GM10248 (cell line): ENCODE measurements around the gene C17orf50.

ENCODE experiments used
- CTCF ChIA-PET: fragments of 300-600 bp; sonication (Branson Sonifier 250); formaldehyde crosslinking; extraction: SDS; loops from one replicate; lab custom pipeline; 2021; ENCODE audit warnings: antibody characterized with exemption; lab: Yijun Ruan, JAX
- POLR2A ChIA-PET: fragments of 350-650 bp; sonication (Branson Sonifier 250); formaldehyde crosslinking; extraction: SDS; loops from one replicate; lab custom pipeline; 2020; ENCODE audit warnings: antibody characterized with exemption; lab: Yijun Ruan, JAX
- DNase-seq: peaks from one replicate; pipeline ENCODE4 v3.0.0; 2012; ENCODE audit errors: extremely low spot score
- TF ChIP-seq, protein P1 (sequence below): IDR thresholded peaks from 2 replicates; pipeline ENCODE4 v1.5.1; 2012; ENCODE audit warnings: mild to moderate bottlenecking, low read depth; ENCODE audit errors: extremely low read depth, missing control alignments, control extremely low read depth

The C17orf50 gene

DNA sequence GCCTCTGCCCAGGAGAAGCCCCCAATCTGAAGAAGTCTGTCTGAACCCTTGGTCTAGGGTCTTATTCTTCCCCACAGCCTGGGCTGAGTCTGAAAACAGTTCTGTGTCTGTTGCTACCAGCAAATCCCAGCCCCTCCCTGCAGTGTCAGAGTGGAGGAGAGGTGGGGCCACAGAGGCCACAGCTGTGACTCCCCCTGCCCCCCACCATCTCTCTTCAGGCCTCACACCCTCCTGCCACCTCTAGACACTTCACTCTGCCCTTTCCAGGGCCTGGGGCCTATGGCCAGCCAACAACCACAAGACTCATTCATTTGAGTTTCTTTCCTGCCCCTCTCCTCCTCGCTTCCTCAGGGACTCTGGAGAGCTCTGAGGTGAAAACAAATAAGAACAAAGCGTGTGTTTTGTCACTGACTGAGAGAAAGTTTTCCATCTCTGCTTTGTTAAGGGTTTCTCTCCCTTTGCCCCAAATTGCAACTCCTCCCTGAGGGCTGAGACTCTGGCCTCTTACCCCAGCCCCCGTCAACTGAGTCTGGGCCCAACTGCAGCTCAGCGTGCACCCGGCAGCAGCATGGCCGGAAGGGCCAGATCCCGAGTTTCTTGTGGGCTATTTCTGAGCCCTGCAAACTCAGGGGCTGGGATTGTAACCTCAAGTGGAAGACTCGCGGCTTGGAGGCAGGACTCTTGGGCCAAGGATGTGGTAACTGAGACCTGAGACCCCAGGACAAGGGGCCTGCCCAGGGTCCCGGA, 13.2 kb downstream of the C17orf50 start:
- TF ChIP-seq, protein P1, sequence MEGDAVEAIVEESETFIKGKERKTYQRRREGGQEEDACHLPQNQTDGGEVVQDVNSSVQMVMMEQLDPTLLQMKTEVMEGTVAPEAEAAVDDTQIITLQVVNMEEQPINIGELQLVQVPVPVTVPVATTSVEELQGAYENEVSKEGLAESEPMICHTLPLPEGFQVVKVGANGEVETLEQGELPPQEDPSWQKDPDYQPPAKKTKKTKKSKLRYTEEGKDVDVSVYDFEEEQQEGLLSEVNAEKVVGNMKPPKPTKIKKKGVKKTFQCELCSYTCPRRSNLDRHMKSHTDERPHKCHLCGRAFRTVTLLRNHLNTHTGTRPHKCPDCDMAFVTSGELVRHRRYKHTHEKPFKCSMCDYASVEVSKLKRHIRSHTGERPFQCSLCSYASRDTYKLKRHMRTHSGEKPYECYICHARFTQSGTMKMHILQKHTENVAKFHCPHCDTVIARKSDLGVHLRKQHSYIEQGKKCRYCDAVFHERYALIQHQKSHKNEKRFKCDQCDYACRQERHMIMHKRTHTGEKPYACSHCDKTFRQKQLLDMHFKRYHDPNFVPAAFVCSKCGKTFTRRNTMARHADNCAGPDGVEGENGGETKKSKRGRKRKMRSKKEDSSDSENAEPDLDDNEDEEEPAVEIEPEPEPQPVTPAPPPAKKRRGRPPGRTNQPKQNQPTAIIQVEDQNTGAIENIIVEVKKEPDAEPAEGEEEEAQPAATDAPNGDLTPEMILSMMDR, result no peak
- POLR2A ChIA-PET, result no interaction called here
- DNase-seq, result no peak
- CTCF ChIA-PET, result interaction anchor here (1.7 to 3.7 kb wide), 2 partner anchors 10 to 27 kb away, joined by 4 to 18 read pairs; no protein-coding TSS in a partner anchor

- DNase-seq, result no peak
- ChIA-PET CTCF (interaction anchor here (1.7 to 3.7 kb wide), 2 partner anchors 10 to 27 kb away, joined by 4 to 18 read pairs; no protein-coding TSS in a partner anchor), POLR2A (no interaction called here)
- TF ChIP-seq, protein P1, result no peak
Observed at GRCh38 chr17:35774499-35774898, 13.8 kb downstream of the C17orf50 start.

DNA sequence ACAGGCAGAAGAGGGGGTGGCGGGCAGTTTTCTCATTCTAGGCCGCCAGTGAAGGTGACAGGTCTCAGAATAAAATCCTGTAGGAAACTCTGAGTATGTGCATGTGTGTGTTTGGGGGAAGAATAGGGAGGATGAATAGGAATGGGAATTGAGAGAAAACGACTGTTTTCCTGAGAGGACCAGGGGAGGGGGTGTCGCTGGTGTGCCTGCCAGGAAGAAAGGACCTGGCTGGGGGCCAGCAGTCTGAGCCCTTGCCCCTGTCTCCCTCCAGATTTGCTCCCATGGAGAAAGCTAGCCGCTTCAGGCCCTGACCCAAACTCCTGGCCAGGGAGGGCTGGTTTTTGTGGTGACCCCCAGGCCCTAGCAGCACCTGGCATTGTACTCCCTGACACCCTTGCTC, 14.4 kb downstream of the C17orf50 start:
- DNase-seq, result no peak
- TF ChIP-seq, protein P1, result no peak
- CTCF ChIA-PET, result interaction anchor here (1.0 to 3.7 kb wide), 4 partner anchors 8 to 30 kb away, joined by 3 to 18 read pairs (median 4); no protein-coding TSS in a partner anchor
- POLR2A ChIA-PET, result no interaction called here

- CTCF ChIA-PET, result interaction anchor here (1.0 to 3.7 kb wide), 4 partner anchors 9 to 29 kb away, joined by 3 to 18 read pairs (median 4); no protein-coding TSS in a partner anchor
- POLR2A ChIA-PET, result no interaction called here
- no peak for DNase-seq
- TF ChIP-seq, protein P1, result no peak
Observed at GRCh38 chr17:35775583-35775982, 14.9 kb downstream of the C17orf50 start.

- ChIA-PET POLR2A (no interaction called here), CTCF (interaction anchor here (1.2 to 2.5 kb wide), 5 partner anchors 9 to 26 kb away, joined by 3 to 8 read pairs (median 7); no protein-coding TSS in a partner anchor)
- TF ChIP-seq, protein P1, result no peak
- DNase-seq, result no peak
Observed at GRCh38 chr17:35778641-35779196, 18.0 kb downstream of the C17orf50 start.

DNA sequence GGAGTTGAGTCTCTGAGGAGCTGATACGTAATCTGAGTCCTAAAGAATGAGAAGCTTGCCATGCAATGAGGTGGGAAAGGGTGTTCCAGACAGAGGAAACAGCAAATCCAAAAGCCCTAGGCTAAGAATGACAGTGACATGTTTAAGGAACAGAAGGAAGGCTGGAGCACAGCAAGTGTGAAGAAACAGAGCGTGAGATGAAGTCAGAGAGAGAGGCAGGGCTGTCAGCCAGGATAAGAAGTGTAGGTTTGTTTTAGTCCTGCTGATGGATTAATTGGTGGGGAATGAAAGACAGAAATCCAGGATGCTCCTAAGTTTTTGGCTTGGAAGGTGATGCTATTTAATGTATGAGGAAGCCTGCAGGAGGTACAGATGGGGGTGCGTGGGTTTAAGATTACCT, 20.3 kb downstream of the C17orf50 start:
- TF ChIP-seq, protein P1, result no peak
- POLR2A ChIA-PET, result no interaction called here
- CTCF ChIA-PET, result interaction anchor here (0.8 to 3.0 kb wide), 6 partner anchors 8 to 33 kb away, joined by 3 to 16 read pairs (median 6); partner anchors contain the start of gene TAF15
- no peak for DNase-seq
